ENCODE data around the gene HSD11B1L. TPM values are rescaled to one million over a fixed set of nuclear protein-coding genes. Genes with fewer than 3 reads are reported as not detected.
"Not testable (repeated sequence)": the region's sequence is repeated elsewhere in the genome, so short reads cannot be mapped to it uniquely, and the experiment has no call there.

HSD11B1L gene
- total RNA-seq, 2 donors from 2014 or later: 7.7 to 12.7 TPM

GRCh38 chr19:5698635-5699422, 18.0 kb downstream of the HSD11B1L start:
- peak; percentile 43 for DNase-seq
- no peak overlapping the region for H3K4me3 ChIP-seq (ENCODE audit: low read length)
- Mint-ChIP-seq H3K27me3 (ENCODE audit: insufficient read depth) (no peaks in the 10 kb centered on the region), H3K27ac (no peak overlapping the region), H3K4me1 (no peaks in the 10 kb centered on the region), H3K36me3 (ENCODE audit: low read depth) (peaks cover 57% of the 10 kb centered on the region), H3K4me3 (no peak overlapping the region), H3K9me3 (peaks cover 25% of the 10 kb centered on the region)
- no peaks in the 10 kb centered on the region for H3K27me3 ChIP-seq (ENCODE audit: control insufficient read depth, insufficient read depth, low read length, poor library complexity, severe bottlenecking)
- H3K4me1 ChIP-seq (ENCODE audit: control insufficient read depth, insufficient read depth, low read length): no peaks in the 10 kb centered on the region
- H3K36me3 ChIP-seq (ENCODE audit: control insufficient read depth, insufficient read depth, low read length): peaks cover 41% of the 10 kb centered on the region
- H3K27ac ChIP-seq (ENCODE audit: low read depth, low read length): no peak overlapping the region
- TF ChIP-seq, protein P1, sequence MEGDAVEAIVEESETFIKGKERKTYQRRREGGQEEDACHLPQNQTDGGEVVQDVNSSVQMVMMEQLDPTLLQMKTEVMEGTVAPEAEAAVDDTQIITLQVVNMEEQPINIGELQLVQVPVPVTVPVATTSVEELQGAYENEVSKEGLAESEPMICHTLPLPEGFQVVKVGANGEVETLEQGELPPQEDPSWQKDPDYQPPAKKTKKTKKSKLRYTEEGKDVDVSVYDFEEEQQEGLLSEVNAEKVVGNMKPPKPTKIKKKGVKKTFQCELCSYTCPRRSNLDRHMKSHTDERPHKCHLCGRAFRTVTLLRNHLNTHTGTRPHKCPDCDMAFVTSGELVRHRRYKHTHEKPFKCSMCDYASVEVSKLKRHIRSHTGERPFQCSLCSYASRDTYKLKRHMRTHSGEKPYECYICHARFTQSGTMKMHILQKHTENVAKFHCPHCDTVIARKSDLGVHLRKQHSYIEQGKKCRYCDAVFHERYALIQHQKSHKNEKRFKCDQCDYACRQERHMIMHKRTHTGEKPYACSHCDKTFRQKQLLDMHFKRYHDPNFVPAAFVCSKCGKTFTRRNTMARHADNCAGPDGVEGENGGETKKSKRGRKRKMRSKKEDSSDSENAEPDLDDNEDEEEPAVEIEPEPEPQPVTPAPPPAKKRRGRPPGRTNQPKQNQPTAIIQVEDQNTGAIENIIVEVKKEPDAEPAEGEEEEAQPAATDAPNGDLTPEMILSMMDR (conservative IDR thresholded peaks at IDR 0.05): no peak
- 94 to 95% methylated on average over 29 to 38 of the region's 38 CpGs for WGBS, 2 experiments (ENCODE audit: insufficient coverage in 1 of 2, insufficient read length in 1 of 2)
- peaks cover 10% of the 10 kb centered on the region for H3K9me3 ChIP-seq (ENCODE audit: control insufficient read depth, low read length)
- H3K9ac ChIP-seq (ENCODE audit: extremely low read depth, low read length, poor library complexity, severe bottlenecking): no peak overlapping the region

GRCh38 chr19:5700455-5701092, 19.7 kb downstream of the HSD11B1L start:
- Mint-ChIP-seq H3K27me3 (ENCODE audit: insufficient read depth) (no peaks in the 10 kb centered on the region), H3K27ac (no peak overlapping the region), H3K4me1 (no peaks in the 10 kb centered on the region), H3K4me3 (no peak overlapping the region), H3K36me3 (ENCODE audit: low read depth) (peaks cover 61% of the 10 kb centered on the region), H3K9me3 (peaks cover 25% of the 10 kb centered on the region)
- DNase-seq: no peak
- H3K9me3 ChIP-seq (ENCODE audit: control insufficient read depth, low read length): peaks cover 10% of the 10 kb centered on the region
- H3K4me1 ChIP-seq (ENCODE audit: control insufficient read depth, insufficient read depth, low read length): no peaks in the 10 kb centered on the region
- no peak overlapping the region for H3K9ac ChIP-seq (ENCODE audit: extremely low read depth, low read length, poor library complexity, severe bottlenecking)
- H3K27ac ChIP-seq (ENCODE audit: low read depth, low read length): no peak overlapping the region
- H3K36me3 ChIP-seq (ENCODE audit: control insufficient read depth, insufficient read depth, low read length): peaks cover 41% of the 10 kb centered on the region
- no peak overlapping the region for H3K4me3 ChIP-seq (ENCODE audit: low read length)
- WGBS, 2 experiments (ENCODE audit: insufficient coverage in 1 of 2, insufficient read length in 1 of 2): 96 to 98% methylated on average over 13 to 22 of the region's 22 CpGs
- TF ChIP-seq, protein P1 (conservative IDR thresholded peaks at IDR 0.05): no peak
- H3K27me3 ChIP-seq (ENCODE audit: control insufficient read depth, insufficient read depth, low read length, poor library complexity, severe bottlenecking): no peaks in the 10 kb centered on the region

DNA sequence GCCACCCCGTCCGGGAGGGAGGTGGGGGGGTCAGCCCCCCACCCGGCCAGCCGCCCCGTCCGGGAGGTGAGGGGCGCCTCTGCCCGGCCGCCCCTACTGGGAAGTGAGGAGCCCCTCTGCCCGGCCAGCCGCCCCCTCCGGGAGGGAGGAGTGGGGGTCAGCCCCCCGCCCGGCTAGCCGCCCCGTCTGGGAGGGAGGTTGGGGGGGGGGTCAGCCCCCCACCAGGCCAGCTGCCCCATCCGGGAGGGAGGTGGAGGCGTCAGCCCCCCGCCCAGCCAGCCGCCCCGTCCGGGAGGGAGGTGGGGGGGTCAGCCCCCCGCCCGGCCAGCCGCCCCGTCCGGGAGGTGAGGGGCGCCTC, 21.2 kb downstream of the HSD11B1L start:
- H3K9ac ChIP-seq (ENCODE audit: extremely low read depth, low read length, poor library complexity, severe bottlenecking); H3K4me3 Mint-ChIP-seq: not testable (repeated sequence)
- WGBS, 2 experiments (ENCODE audit: insufficient coverage in 1 of 2, insufficient read length in 1 of 2): 83% methylated on average over 7 of the region's 28 CpGs; no CpG with 5 or more reads in 1 of the 2 experiments

More for the DNA sequence above, 21.2 kb downstream of the HSD11B1L start:
- H3K27me3 Mint-ChIP-seq (ENCODE audit: insufficient read depth); H3K27ac ChIP-seq (ENCODE audit: low read depth, low read length); H3K4me1 ChIP-seq (ENCODE audit: control insufficient read depth, insufficient read depth, low read length); DNase-seq; H3K27me3 ChIP-seq (ENCODE audit: control insufficient read depth, insufficient read depth, low read length, poor library complexity, severe bottlenecking); H3K4me1 Mint-ChIP-seq; H3K4me3 ChIP-seq (ENCODE audit: low read length); H3K27ac Mint-ChIP-seq: not testable (repeated sequence)
- Mint-ChIP-seq H3K36me3 (ENCODE audit: low read depth) (peaks cover 70% of the 10 kb centered on the region), H3K9me3 (peaks cover 25% of the 10 kb centered on the region)
- H3K9me3 ChIP-seq (ENCODE audit: control insufficient read depth, low read length): peaks cover 10% of the 10 kb centered on the region
- H3K36me3 ChIP-seq (ENCODE audit: control insufficient read depth, insufficient read depth, low read length): peaks cover 47% of the 10 kb centered on the region

Data from endodermal cell (in vitro differentiated cells).